Fibroblast of lung (primary cell): ENCODE results near the gene DSTN.

Source experiments
- EZH2 ChIP-seq: IDR thresholded peaks from 2 replicates; pipeline ENCODE4 v1.5.1; 2012; ENCODE audit warnings: low read length, control low read depth, mild to moderate bottlenecking; ENCODE audit errors: missing control alignments
- TF ChIP-seq, protein P1 (sequence below), 2 donors: IDR thresholded peaks in 1 of 2; conservative IDR thresholded peaks in 1 of 2; 1 replicate in 1 of 2; 2 replicates in 1 of 2; pipeline ENCODE4 v1.5.1; 2011 to 2012; ENCODE audit warnings: low read length in 2 of 2, control low read depth in 1 of 2, inconsistent platforms in 1 of 2, low read depth in 1 of 2, mild to moderate bottlenecking in 1 of 2

DNA sequence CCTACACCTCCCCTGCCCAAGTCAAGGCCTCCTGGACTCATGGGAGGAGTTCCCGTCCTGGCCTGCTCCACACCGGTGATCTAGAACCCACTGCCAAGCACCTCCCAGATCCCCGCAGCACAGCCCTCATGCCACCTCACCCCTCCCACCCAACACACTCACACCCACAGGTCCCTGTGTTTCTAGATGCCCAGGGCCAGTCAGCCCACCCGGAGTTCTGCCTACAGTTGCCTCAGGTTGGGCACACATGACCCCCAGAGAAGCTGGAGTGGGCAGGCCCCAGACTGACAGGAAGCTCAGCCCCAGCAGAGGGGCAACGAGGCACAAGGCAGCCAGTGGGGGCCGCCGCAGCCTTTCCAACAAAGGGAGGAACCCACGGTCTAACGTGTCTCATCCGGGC is 82.5 kb downstream of the DSTN start:
- TF ChIP-seq, protein P1, sequence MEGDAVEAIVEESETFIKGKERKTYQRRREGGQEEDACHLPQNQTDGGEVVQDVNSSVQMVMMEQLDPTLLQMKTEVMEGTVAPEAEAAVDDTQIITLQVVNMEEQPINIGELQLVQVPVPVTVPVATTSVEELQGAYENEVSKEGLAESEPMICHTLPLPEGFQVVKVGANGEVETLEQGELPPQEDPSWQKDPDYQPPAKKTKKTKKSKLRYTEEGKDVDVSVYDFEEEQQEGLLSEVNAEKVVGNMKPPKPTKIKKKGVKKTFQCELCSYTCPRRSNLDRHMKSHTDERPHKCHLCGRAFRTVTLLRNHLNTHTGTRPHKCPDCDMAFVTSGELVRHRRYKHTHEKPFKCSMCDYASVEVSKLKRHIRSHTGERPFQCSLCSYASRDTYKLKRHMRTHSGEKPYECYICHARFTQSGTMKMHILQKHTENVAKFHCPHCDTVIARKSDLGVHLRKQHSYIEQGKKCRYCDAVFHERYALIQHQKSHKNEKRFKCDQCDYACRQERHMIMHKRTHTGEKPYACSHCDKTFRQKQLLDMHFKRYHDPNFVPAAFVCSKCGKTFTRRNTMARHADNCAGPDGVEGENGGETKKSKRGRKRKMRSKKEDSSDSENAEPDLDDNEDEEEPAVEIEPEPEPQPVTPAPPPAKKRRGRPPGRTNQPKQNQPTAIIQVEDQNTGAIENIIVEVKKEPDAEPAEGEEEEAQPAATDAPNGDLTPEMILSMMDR (conservative IDR thresholded peaks at IDR 0.05 in 1 of 2, IDR thresholded peaks at IDR 0.05 in 1 of 2; ENCODE audit: low read depth in 1 of 2, low read length in 2 of 2): no peak
- no peak for TF ChIP-seq EZH2
